ENCODE measurements around the gene BPGM. TPM values are rescaled to one million over a fixed set of nuclear protein-coding genes. Genes with fewer than 3 reads are reported as not detected.
A peak's percentile ranks its signal among the peaks of the same experiment; 100 is the strongest.
"Not testable (repeated sequence)": the region's sequence is repeated elsewhere in the genome, so short reads cannot be mapped to it uniquely, and the experiment has no call there.

Gene BPGM
- total and polyA plus RNA-seq, 9 of the 15 experiments (the other 6 are each of a cell fraction or from before 2014, with no cell fraction given) = 14.1 to 46.1 (median 21.2) TPM

GRCh38 chr7:134640842-134641715 lies 5.6 kb upstream of the BPGM start (continued):
- no peak for TF ChIP-seq FOXO4 (CRISPR knock-in tag; IDR thresholded peaks at IDR 0.05)

GRCh38 chr7:134641981-134642380 lies 4.7 kb upstream of the BPGM start:
- in situ Hi-C loops (cut with MboI); H3K36me3 ChIP-seq (ENCODE audit: control insufficient read depth, insufficient read depth, low read length); BruUV-seq (replicated peaks); H4K20me1 ChIP-seq (replicated peaks; ENCODE audit: control insufficient read depth, insufficient read depth, low read length); H3K4me3 ChIP-seq; H3K9ac ChIP-seq (ENCODE audit: insufficient read depth in 1 of 2, low read depth in 2 of 2, low read length in 2 of 2); H3K9me1 ChIP-seq (ENCODE audit: control insufficient read depth, insufficient read depth, low read length); H3K27me3 ChIP-seq (ENCODE audit: control insufficient read depth in 2 of 2, insufficient read depth in 2 of 2, low read length in 2 of 2); DNase-seq (ENCODE audit: extremely low read depth in 1 of 4, low spot score in 3 of 4); H3K27ac ChIP-seq (ENCODE audit: extremely low read depth, low read depth, low read length); H2AFZ ChIP-seq (ENCODE audit: low read depth, low read length); H3K4me2 ChIP-seq (ENCODE audit: insufficient read depth, low read length); FAIRE-seq; H3K9me3 ChIP-seq (replicated peaks; ENCODE audit: control insufficient read depth, insufficient read depth, low read depth, low read length); ATAC-seq: not testable (repeated sequence)
- POLR2A ChIA-PET = interaction anchor here (0.6 kb wide), 1 partner anchor 257 kb away, joined by 4 read pairs; no protein-coding TSS in a partner anchor
- peak; percentile 17 for TF ChIP-seq ZFP36 (IDR thresholded peaks at IDR 0.05; ENCODE audit: low read depth, low read length, partially characterized antibody)
- peak; percentile 98 for TF ChIP-seq ZNF431 (CRISPR knock-in tag; IDR thresholded peaks at IDR 0.05)
- TF ChIP-seq CBX3 (IDR thresholded peaks at IDR 0.05; ENCODE audit: borderline replicate concordance in 1 of 2, low read length in 2 of 2) = 0 out of 3 replicates have a peak, but pooled peaks of 1 of the 2 experiments have one; percentile 57
- 0 out of 4 replicates have a peak, but pooled peaks have one; percentile 23 to 48 for TF ChIP-seq TRIM24 (IDR thresholded peaks at IDR 0.05)
- TF ChIP-seq ZNF280A (IDR thresholded peaks at IDR 0.05; ENCODE audit: low read depth, partially characterized antibody) = peak; percentile 14
- Histone ChIP-seq H3K4me1 (replicated peaks in 1 of 2; ENCODE audit: control insufficient read depth in 2 of 2, insufficient read depth in 2 of 2, low read length in 2 of 2) (peaks cover 0 to 14% of the 10 kb centered on the region in 2 experiments; a peak in 2 of 5 replicates), H3K79me2 (ENCODE audit: control insufficient read depth, insufficient read depth, low read length) (peaks cover 12% of the 10 kb centered on the region; the same call in 2 of the 3 replicates)
- intact Hi-C loops (cut with micrococcal nuclease) = loop anchor here (10.0 kb wide), 1 partner anchor 1023 kb away; the partner anchor contains the start of gene STMP1
- CTCF ChIA-PET (ENCODE audit: low intra/inter-chr PET ratio) = interaction anchor here (0.7 kb wide), 1 partner anchor 132 kb away, joined by 3 read pairs; no protein-coding TSS in a partner anchor
- 16% methylated on average over 4 of the region's 4 CpGs for WGBS (ENCODE audit: insufficient coverage, low coverage, missing lambda C conversion rate)

Measured in K562 (cell line).